ES-I3 (cell line): Measurements from ENCODE around the gene INHBC.
A peak's percentile ranks its signal among the peaks of the same experiment; 100 is the strongest.

ENCODE experiments used
- H3K36me3 ChIP-seq: 2 replicates; pipeline ENCODE4 v1.6.1; 2013; ENCODE audit warnings: mild to moderate bottlenecking, low read length, control low read depth, moderate library complexity; ENCODE audit not compliant: insufficient read depth
- H3K4me1 ChIP-seq: 2 replicates; pipeline ENCODE4 v1.6.1; 2013; ENCODE audit warnings: mild to moderate bottlenecking, control low read depth, low read length; ENCODE audit not compliant: insufficient read depth
- H3K9ac ChIP-seq: 2 replicates; pipeline ENCODE4 v1.6.1; 2013; ENCODE audit warnings: low read depth, mild to moderate bottlenecking, low read length, moderate library complexity
- H3K9me3 ChIP-seq: 2 replicates; pipeline ENCODE4 v1.6.1; 2013; ENCODE audit warnings: mild to moderate bottlenecking, low read length, moderate library complexity; ENCODE audit not compliant: control insufficient read depth, insufficient read depth

Gene INHBC

GRCh38 chr12:57454566-57455373 is 20.2 kb downstream of the INHBC start, which contains the start of gene INHBE:
Gene INHBE (plus strand): TSS chr12:57455307. CDS start chr12:57455537, 230 bp downstream.
- H3K9ac ChIP-seq = peak within 1 kb of the TSS; percentile 56
- no peaks in the 10 kb centered on the region for H3K9me3 ChIP-seq
- H3K36me3 ChIP-seq = no peaks in the 10 kb centered on the region
- H3K4me1 ChIP-seq = peaks cover 23% of the 10 kb centered on the region

- Histone ChIP-seq H3K9me3 (no peaks in the 10 kb centered on the region), H3K4me1 (peaks cover 23% of the 10 kb centered on the region), H3K36me3 (no peaks in the 10 kb centered on the region), H3K9ac (peak overlapping the region; percentile 56)
These were observed 21.0 kb downstream of the INHBC start for GRCh38 chr12:57455374-57456144.

GRCh38 chr12:57456145-57456700 is 21.6 kb downstream of the INHBC start:
- Histone ChIP-seq H3K9me3 (no peaks in the 10 kb centered on the region), H3K4me1 (peaks cover 23% of the 10 kb centered on the region), H3K36me3 (no peaks in the 10 kb centered on the region), H3K9ac (peak overlapping the region; percentile 56)

GRCh38 chr12:57456737-57457490 is 22.3 kb downstream of the INHBC start:
- Histone ChIP-seq H3K9ac (peak overlapping the region; percentile 9; the same call in 1 of the 2 replicates), H3K9me3 (no peaks in the 10 kb centered on the region), H3K36me3 (no peaks in the 10 kb centered on the region), H3K4me1 (peaks cover 18% of the 10 kb centered on the region)

- Histone ChIP-seq H3K36me3 (no peaks in the 10 kb centered on the region), H3K4me1 (peaks cover 12% of the 10 kb centered on the region; the same call in 1 of the 2 replicates), H3K9me3 (no peaks in the 10 kb centered on the region)
These were observed 24.1 kb downstream of the INHBC start for GRCh38 chr12:57458665-57459054.

GRCh38 chr12:57459055-57459749 is 24.6 kb downstream of the INHBC start:
- no peaks in the 10 kb centered on the region for H3K36me3 ChIP-seq
- peak overlapping the region; percentile 57 for H3K9ac ChIP-seq
- no peaks in the 10 kb centered on the region for H3K9me3 ChIP-seq
- peaks cover 9% of the 10 kb centered on the region; the same call in 1 of the 2 replicates for H3K4me1 ChIP-seq

More at GRCh38 chr12:57458665-57459054, 24.1 kb downstream of the INHBC start:
- H3K9ac ChIP-seq = peak overlapping the region; percentile 50

- H3K4me1 ChIP-seq = peaks cover 3% of the 10 kb centered on the region; the same call in 1 of the 2 replicates
- H3K9ac ChIP-seq = peak within 1 kb of the TSS; percentile 95
- no peaks in the 10 kb centered on the region for H3K9me3 ChIP-seq
- H3K36me3 ChIP-seq = no peaks in the 10 kb centered on the region
These were observed 25.3 kb downstream of the INHBC start, which contains the start of gene GLI1 for GRCh38 chr12:57459750-57460467. Gene GLI1 (plus strand): TSS chr12:57459785. CDS start chr12:57463692, 3,907 bp downstream.

- Histone ChIP-seq H3K36me3 (no peaks in the 10 kb centered on the region), H3K9ac (peak overlapping the region; percentile 95; the same call in 1 of the 2 replicates), H3K4me1 (peaks cover 2% of the 10 kb centered on the region; the same call in 1 of the 2 replicates), H3K9me3 (no peaks in the 10 kb centered on the region)
These were observed 25.8 kb downstream of the INHBC start for GRCh38 chr12:57460468-57460784.

GRCh38 chr12:57460841-57461275 is 26.3 kb downstream of the INHBC start:
- H3K9ac ChIP-seq = peak overlapping the region; percentile 95
- peaks cover 2% of the 10 kb centered on the region; the same call in 1 of the 2 replicates for H3K4me1 ChIP-seq
- H3K36me3 ChIP-seq = no peaks in the 10 kb centered on the region
- no peaks in the 10 kb centered on the region for H3K9me3 ChIP-seq

GRCh38 chr12:57461276-57461916 is 26.8 kb downstream of the INHBC start:
- no peaks in the 10 kb centered on the region for H3K9me3 ChIP-seq
- peak overlapping the region; percentile 95 for H3K9ac ChIP-seq
- no peaks in the 10 kb centered on the region for H3K36me3 ChIP-seq
- H3K4me1 ChIP-seq = peaks cover 2% of the 10 kb centered on the region; the same call in 1 of the 2 replicates

GRCh38 chr12:57461917-57462250 is 27.3 kb downstream of the INHBC start:
- no peaks in the 10 kb centered on the region for H3K36me3 ChIP-seq
- peak overlapping the region; percentile 95 for H3K9ac ChIP-seq
- H3K9me3 ChIP-seq = no peaks in the 10 kb centered on the region
- H3K4me1 ChIP-seq = 0 out of 2 replicates have a peak, but pooled peaks cover 2% of the 10 kb centered on the region

GRCh38 chr12:57462251-57462911 is 27.8 kb downstream of the INHBC start:
- Histone ChIP-seq H3K9ac (peak overlapping the region; percentile 95), H3K36me3 (no peaks in the 10 kb centered on the region)

More at GRCh38 chr12:57462251-57462911, 27.8 kb downstream of the INHBC start:
- H3K4me1 ChIP-seq = 0 out of 2 replicates have a peak, but pooled peaks cover 2% of the 10 kb centered on the region
- no peaks in the 10 kb centered on the region for H3K9me3 ChIP-seq
